NCI-H526 (cell line): ENCODE measurements around the gene FBXO48.
"Not testable (repeated sequence)": the region's sequence is repeated elsewhere in the genome, so short reads cannot be mapped to it uniquely, and the experiment has no call there.

Experiments
- DNase-seq, 2 experiments: peaks; one replicate each; lab custom pipeline; 2025; lab: John Stamatoyannopoulos, UW

The FBXO48 gene

DNA sequence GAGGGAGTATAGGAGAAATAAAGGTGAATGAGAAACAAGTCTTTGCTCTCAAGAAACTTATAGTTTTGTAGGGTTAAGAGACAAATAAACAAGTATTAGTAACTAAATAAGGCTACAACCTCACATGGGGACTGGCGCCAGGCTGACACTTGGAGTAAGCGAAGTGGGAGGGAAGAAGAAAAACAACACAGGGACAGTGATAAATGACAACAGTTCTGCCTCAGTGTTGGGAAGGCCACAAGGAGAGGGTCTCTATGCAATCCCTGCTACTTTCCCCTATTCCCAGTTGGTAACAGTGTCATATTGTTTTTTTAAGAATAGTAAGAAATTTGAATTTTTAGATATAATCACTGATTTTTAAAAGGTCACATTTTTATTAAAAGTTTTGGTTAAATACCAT lies 4.3 kb upstream of the FBXO48 start:
- no peak for DNase-seq

DNA sequence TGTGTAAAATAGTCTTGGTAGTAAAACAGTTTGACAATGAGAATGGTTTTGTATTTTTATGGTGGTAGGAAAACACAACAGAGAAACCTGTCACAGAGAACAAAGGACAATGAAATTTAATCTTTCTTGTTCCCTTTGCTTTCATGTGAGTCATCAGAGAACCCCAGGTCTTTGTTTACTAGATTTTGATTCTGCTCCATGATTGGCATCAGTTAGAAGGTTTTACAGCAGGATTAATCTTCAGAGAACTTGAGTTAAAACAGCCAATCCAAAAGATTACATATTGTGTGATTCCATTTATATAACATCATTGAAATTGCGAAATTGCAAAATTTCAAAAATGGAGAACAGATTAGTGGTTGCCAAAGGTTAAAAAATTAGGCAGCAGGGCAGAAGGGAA lies 2.8 kb upstream of the FBXO48 start:
- DNase-seq, result no peak

DNA sequence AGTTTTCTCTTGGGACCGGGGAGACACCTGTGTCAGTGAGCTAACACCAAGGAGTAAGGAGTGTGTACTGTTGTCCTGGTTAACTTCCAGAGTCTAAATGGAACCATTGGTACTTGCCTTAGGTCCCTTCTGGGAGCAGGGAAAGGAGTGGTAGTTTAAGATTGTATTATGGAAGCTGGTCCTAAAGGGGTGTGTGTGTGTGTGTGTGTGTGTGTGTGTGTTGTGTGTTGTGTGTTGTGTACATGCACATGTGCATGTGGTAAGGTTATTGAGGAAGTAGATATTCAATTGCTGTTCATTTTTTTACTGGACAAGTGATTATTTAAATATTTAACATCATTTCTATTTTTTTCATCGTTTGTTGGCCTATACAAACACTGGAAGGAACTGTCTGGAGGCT lies 1.7 kb upstream of the FBXO48 start:
- DNase-seq, result no peak

DNA sequence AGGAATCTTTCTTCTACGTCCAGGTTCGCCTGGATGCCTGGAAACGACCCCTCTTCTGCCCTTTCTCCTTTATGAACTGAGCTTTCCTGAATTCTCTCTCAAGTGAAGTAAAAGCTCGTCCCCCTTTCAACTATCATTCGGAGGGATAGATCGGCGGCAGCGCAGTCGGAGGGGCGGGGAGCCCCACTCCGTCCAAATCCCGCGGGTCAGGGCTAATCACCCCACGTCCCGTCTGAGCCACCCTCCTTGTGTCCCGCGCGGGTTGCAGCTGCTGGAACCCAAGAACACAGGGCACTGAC lies 367 bp downstream of the FBXO48 start:
- no peak for DNase-seq

DNA sequence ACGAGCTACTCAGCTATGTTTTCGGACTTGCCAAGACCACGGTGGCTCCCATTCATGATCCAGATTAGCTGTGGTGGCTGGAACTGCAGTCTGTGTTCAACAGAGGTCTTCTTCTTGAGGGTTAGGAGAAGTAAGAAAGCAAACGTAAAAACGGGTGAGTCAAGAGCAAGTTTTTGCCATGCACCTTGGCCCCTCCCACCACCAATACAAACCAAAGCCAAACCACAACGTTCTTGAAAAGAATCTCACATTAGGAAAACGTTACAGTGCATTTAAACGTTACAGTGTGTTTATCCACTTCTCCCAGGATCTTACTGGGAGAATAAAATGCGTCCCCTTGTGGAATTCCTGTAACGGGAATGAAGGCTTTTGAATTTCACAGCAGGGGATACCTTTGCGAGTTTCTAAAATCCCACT lies 725 bp downstream of the FBXO48 start:
- DNase-seq, result peak; percentile 19 to 20

DNA sequence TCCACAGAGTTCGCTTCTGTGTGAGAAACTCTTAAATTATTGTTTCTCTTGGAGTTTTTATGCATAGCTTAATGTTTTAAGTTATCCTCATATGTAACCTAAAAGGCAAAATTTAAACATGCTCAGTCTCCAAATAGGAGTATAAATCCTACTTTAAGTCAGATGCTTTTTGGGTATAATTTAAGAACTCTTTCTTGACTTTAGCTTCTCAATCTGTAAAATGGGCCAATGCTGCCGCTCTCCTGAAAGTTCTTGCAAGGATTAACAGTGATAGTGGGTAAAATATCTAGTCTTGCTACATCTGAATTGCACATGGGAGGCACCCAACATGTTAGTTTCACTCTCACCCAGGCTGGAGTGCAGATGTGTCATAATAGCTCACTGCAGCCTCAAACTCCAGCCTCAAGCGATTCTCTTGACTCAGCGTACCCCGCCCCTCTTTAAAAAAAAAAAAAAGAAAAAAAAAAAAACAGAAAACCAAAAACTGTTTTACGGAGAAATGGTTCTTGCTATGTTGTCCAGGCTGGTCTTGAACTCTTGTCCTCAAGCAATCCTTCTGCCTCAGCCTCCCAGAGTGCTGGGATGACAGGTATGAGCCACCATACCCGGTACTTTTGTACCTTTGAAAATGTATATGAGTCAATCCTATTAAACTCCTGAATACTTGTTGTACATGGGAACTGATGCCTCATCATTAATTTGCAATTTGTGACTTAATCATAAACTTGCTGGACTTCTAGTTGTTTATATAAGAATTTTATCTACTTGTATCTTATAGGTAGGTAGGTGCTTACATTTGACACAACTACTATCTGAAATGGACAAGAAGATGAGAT lies 1.8 kb downstream of the FBXO48 start:
- no peak for DNase-seq

DNA sequence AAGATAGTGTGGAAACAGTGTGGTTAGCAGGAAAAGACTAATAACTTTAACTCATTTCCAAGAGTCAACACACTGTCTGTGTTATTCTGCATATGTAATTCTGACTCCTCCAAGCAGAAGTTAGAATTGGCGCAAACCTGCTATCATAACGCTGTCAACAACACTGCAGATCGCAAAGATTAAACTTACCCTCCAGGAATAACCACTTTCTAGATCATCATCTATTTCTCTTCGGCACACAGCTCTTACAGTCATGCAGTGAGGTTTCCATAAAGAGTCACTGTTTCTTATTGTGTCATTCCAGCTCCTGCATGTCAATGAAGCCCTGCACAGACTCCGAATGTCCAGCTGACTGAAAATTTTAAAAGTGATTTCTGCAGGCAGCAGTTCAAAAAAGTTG lies 2.4 kb downstream of the FBXO48 start:
- no peak for DNase-seq

DNA sequence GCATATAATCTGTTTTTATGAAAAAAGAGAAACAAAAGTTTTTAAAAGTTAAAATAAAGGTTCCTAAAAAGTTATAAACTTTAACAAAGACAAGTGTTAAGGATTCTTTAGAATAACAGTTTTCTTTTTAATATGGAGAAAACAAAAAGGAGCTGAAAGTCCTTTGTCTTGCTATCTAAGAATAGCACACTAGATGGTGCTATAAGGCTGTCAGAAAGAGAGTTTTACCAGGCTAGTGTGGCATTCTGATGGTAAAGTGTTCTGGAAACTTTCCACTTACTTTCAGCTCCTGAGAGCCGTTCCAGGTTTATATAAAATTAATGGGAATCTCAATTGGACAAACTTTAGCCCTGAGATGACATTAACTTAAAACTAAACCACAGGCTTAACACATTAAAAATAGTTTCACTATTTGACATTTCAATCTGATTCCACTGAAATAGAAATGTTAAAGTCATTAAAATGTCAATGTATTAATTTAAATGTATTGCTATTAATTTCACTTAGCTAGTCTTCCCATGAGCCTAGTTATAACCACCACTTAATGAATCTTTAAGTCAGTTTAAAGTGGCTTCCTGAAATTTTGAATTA lies 3.7 kb downstream of the FBXO48 start:
- peak; percentile 33 to 62 for DNase-seq

DNA sequence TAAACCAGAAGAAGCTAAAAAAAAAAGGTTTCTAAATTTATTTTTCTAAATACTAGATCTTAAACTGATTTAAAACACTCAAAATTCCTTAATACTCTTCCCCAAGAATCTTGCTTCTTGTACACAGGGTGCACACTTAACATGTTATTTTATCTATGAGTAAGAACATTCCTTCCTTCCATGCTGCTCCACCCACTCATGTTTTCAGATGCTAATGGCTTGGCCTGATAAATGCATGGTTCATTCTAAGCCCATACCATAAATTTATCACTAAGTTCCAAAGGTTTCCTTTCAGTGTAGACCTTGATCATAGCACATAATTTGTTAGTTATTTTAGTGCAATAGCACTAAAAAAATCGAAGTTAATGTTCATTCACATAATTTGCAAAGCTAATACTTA lies 8.1 kb downstream of the FBXO48 start:
- no peak for DNase-seq

DNA sequence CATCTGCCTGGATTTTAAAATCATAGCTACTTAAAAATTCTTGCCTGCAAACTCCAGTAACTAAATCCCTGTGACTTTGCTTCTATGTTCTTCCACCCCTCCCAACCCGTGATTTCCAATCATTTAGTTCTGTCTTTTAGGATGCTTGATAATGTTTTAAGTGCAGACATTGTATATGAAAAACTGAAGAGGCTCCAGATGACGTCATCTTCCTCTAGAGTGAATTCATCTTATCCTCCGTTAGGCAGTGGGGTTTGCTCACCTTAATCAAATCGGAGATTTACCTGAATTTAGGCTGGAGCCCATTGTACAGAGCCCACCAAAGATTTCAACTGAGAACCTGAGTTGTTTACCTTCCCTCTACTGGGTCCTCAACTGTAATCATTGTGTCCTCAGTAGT lies 10.9 kb downstream of the FBXO48 start:
- DNase-seq, result no peak

DNA sequence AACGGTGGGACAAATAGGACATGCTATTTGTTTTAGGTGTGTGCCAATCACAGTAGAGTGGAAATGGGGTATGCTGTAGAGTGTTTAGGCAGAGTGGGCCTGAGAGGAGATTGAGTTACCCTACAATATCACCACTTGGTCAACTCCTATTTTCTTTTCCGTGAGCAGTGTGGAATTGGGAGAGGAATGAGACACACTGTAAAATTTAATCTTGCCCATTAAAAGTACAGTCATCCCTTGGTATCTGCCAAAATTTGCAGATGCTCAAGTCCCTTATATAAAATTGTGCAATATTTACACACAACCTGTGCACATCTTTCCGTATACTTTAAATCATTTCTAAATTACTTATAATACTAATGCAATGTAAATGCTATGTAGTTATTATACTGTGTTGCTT lies 12.4 kb downstream of the FBXO48 start:
- DNase-seq, result no peak

DNA sequence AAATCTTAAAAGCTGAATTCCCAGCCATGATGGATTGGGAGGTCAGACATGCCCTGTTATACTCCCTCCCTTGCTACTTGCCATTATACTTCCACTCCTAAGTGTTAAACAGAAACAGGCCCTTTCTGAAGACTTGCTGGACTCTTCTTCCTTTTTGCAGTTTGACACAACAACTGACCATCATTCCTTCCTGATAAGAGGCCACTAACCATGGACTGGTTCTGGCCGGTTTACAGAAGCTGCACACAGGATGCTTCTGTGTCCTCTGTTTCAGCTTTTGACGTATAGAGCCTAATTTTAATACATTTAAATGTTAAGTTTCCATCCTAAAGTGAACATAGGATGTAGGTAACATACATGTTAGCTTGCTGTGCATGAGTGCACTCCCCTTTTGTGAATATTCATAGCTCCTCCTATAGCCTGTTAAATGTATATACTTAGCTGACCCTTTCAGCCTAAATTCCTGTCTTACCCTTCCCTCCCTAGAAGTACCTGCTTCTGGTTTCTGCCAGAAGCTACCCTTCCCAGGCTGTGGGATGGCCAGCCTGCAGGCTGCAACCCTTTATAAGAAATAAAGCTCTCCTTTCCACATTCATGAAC lies 13.2 kb downstream of the FBXO48 start:
- no peak for DNase-seq

DNA sequence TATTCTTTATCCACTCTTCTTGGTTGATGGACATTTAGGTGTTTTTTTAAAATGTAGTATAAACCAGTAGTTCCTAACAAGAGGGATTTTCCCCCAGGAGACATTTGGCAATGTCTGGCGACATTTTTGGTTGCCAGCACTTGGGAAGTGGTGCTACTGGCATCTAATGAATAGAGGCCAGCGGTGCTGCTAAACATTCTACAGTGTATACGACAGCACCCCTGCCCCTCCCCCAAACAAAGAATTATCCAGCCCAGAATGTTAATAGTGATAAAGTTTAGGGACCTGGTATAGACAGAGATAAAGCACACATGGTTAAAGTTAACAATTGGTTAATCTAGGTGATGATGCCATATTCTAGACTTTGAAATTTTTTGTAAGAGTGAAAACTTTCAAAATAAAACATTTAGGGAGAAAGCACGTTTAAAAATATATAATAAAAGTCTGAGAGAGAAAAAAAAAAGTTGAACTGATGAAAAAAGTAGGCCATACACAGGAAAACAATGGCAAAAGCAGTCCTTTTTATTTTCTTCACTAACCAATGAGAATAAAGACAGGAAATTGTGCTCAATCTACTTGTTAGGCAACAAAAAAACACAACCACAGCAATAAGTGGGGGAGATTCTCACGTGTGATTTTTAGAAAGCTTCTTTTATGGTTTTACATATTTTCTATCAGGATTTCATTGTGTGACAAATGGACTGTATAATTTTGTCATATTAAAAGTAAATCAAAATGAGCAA lies 14.8 kb downstream of the FBXO48 start:
- no peak for DNase-seq

DNA sequence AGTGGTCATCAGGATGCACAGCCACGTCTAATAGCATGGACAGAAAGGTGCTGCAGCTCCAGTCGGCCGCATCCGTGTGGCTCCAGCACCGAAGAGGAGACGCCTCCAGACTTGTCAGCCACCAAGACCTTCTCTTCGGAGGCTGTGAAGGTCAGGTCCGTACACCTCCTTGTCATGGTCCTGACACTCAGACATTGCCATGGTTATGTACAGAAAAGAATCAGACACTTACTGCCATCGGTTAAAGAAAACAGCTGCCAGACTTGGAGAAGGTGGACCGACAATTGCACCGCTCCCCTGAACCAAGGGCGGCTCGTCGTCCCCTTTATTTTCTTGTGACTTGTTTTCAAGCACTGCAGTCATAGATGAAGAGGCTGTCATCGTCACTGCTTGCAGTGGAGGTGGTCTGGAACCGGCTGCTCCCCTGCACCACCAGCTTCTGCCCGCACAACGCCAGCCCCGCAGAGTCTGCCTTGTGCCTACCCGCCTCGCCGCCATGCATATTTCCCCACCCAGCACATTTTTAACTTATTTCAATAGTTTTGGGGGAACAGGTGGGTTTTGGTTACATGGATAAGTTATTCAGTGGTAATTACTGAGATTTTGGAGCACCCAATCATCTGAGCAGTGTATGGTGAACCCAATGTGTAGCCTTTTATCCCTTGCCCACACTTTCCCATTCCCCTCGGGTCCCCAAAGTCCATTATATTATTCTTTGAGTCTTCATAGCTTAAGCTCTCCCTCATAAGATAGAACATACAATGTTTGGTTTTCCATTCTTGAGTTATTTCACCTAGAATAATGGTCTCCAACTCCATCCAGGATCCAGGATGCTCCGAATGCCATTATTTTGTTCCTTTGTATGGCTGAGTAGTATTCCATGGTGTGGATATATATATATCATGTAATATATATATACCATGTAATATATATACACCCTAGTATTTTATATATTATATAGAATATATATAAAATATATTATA lies 18.1 kb downstream of the FBXO48 start:
- DNase-seq, result no peak

DNA sequence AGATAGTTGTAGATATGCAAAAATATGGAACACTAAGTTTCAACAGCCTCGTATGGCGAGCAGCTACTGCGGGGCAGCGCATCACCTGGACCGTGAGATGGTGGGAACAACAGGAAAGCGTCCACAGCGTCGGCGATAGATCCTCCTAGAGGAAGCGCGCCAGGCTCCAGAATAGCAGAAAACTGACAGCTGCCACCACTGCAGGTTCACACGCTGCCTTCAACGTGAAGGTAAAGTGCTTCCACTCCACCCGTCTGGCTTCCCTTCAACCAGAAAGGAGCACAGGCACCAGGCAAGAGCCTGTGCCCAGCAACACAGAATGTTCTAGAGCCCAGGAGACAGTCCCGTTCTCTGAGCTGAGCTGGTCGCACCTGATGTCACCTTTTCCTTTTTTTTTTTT lies 20.0 kb downstream of the FBXO48 start:
- DNase-seq, result no peak

DNA sequence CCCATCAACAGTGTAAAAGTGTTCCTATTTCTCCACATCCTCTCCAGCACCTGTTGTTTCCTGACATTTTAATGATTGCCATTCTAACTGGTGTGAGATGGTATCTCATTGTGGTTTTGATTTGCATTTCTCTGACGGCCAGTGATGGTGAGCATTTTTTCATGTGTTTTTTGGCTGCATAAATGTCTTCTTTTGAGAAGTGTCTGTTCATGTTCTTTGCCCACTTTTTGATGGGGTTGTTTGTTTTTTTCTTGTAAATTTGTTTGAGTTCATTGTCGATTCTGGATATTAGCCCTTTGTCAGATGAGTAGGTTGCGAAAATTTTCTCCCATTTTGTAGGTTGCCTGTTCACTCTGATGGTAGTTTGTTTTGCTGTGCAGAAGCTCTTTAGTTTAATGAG lies 20.7 kb downstream of the FBXO48 start:
- not testable (repeated sequence) for DNase-seq

DNA sequence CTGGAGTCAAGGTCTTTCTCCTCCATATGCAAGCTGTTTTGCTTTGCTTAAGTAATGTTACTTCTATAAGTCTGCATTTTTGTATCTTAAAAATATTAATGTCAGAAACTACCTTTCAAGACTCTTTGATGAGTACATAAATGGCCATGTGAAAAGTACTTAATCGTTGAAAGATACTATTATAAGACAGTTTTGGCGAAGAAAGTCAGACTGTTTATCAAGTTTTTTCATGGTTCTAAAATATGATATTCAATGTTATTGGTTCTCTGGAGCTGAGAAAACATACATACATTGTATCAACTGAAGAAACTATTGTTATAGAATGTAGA lies 25.1 kb downstream of the FBXO48 start:
- DNase-seq, result no peak

DNA sequence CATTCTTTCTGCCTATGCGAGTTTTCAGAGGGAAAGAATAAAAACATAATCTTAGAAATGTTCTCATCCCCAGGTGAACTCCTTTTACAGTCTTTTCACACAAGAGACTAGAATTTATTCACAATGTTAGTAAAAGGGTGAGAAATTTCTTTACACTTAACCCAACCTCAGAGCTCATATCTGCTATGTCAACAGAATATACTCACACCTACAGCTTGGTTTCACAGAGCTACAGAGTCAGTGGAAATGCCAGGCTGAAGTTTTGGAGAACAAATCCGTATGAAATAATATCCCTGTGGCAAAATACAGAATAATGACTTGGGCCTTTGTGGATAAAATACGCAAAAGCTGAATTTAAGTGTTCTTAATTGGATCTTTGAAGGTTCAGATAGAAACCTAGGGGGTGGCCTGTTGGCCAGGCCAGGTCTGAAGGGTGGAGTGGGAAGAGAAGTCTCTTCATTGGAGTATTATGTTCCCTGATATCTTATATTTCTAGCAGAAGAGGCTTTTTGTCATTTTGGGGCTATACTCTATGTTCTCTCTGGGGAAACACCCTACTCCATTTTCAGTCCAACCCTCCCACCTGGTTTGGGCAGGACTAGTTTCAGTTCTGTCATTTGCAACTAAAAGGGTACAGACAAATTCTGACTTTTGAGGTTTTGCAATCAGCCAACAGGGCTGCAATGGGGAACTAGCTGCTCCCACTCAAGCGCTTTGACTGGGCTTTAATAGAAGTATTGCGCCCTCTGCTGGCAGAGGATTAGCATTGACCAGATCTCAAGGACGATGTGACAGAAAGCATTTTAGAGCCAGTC lies 25.7 kb downstream of the FBXO48 start:
- DNase-seq, result peak; percentile 87 to 96

DNA sequence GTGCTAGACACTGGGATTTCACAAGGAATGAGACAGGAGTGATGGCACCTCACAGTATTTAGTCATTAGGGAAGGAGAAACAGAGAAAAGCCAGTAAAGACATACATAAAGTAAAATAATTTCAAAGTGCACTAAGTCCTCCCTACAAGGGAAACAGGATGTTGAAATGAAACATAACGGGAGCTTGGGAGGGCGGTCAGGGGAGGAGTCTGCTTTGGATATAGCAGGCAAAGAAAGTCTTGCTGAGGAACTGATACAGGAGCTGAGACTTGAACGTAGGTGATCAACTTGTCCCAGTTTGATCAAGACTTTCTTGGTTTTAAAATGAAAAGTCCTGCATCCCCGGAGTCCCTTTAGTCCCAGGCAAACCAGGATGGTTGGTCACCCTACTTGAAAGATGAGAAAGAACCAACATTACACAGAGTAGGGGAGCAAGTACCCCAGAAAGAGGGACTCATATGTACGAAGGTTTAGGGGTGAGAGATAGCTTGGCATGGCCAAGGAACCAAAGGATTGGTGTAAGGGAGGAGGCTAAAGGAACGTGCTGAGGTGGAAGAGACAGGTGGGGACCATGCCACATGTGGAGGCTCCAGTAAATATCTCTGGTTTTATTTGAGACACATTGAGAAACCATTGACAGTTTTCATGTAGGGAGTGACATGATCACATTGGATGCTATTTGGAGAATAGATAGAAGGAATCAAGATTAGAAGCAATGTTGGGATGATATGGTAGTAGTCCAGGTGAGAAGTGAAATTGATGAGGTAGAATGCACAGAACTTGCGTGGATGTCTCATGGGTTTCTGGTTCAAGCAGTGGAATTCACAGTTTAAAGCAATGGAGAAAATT lies 28.4 kb downstream of the FBXO48 start:
- no peak for DNase-seq

DNA sequence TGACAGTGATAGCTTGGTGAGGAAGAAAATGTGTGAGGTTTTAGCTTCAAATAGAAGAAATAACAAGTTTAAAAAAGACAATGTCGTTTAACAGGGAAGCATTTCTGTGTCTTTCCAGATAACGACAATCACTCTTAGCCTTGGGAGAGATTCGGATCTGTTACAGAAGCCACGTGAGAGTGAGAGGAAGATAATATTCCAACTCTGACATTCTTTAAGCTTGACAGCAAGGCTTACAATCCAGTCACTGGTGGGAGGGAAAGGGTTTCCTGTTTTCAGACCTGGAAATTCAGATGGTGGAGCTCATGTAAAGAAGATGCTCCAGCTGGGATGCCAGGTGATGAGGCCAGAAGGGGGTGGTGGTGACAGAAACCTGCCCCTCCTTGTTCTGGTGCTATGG lies 30.8 kb downstream of the FBXO48 start:
- no peak for DNase-seq
